Sciatic nerve (tissue), 2 donors: ENCODE data around the gene RAD52. TPM values are rescaled to one million over a fixed set of nuclear protein-coding genes. Genes with fewer than 3 reads are reported as not detected.

Source experiments
- ATAC-seq: fragments of 200-7000 bp; cut with Tn5 transposase; one replicate; pipeline ENCODE4 v1.9.1; 2020; ENCODE audit warnings: mild to moderate bottlenecking, moderate library complexity
- DNase-seq: peaks from one replicate; pipeline ENCODE4 v3.0.0-alpha.2; 2020; ENCODE audit warnings: low spot score
- intact Hi-C: fragments of 100-400 bp; cut with DNase I; formaldehyde crosslinking; loops from one replicate; pipeline ENCODE4 v1.14.2; 2022
- total RNA-seq: library from RNA; stranded (reverse); fragmentation: NEBNext Ultra II Directional; extraction: Animal tissue kit (Norgen Biotek cat#: 25700); gene quantifications from one replicate; pipeline ENCODE4 v1.2.1, GENCODE V29; 2021
- donor health status: DM: no; HTN: no; CAD: no.
- donor health status: DM: no; HTN: no; CAD: no.

RAD52 gene
- 25.6 TPM for total RNA-seq

GRCh38 chr12:949453-950191 is at the start of gene RAD52:
Gene RAD52, minus strand, starts transcription at chr12:949694. Its CDS starts 16,636 bp downstream, at chr12:933058.
- DNase-seq = peak; percentile 99
- ATAC-seq = peak; percentile 98
- intact Hi-C loops = loop anchor here (10.0 kb wide), 1 partner anchor 385 kb away; no protein-coding TSS in a partner anchor

GRCh38 chr12:998020-998874 is 48.8 kb upstream of the RAD52 start:
- intact Hi-C loops = no loop called here
- ATAC-seq (peak; percentile 68), DNase-seq (no peak)

GRCh38 chr12:997505-997904 is 48.0 kb upstream of the RAD52 start:
- DNase-seq = no peak
- intact Hi-C loops = no loop called here
- ATAC-seq = no peak

GRCh38 chr12:996881-997280 is 47.4 kb upstream of the RAD52 start:
- no peak for ATAC-seq
- intact Hi-C loops = no loop called here
- DNase-seq = no peak

GRCh38 chr12:992647-993046 is 43.2 kb upstream of the RAD52 start:
- intact Hi-C loops = no loop called here

GRCh38 chr12:991350-992333 is 42.1 kb upstream of the RAD52 start:
- ATAC-seq = peak; percentile 16
- intact Hi-C loops = no loop called here
- DNase-seq = no peak

More at GRCh38 chr12:992647-993046, 43.2 kb upstream of the RAD52 start:
- no peak for DNase-seq
- ATAC-seq = no peak

- DNase-seq (peak; percentile 92), ATAC-seq (peak; percentile 97)
- intact Hi-C loops = no loop called here
These were observed 41.3 kb upstream of the RAD52 start, which contains the start of gene ERC1 for GRCh38 chr12:990661-991349. Gene ERC1, plus strand, starts transcription at chr12:991223. Its CDS starts 36,681 bp downstream, at chr12:1027904.

GRCh38 chr12:989751-990660 is 40.5 kb upstream of the RAD52 start:
- intact Hi-C loops = no loop called here
- peak; percentile 81 for DNase-seq
- ATAC-seq = peak; percentile 70

GRCh38 chr12:989051-989450 is 39.6 kb upstream of the RAD52 start:
- no peak for ATAC-seq
- intact Hi-C loops = no loop called here
- DNase-seq = no peak

GRCh38 chr12:988646-989045 is 39.2 kb upstream of the RAD52 start:
- intact Hi-C loops = no loop called here
- DNase-seq = no peak
- no peak for ATAC-seq

GRCh38 chr12:981961-982360 is 32.5 kb upstream of the RAD52 start:
- no peak for ATAC-seq
- intact Hi-C loops = no loop called here
- DNase-seq = no peak

- ATAC-seq = no peak
- intact Hi-C loops = no loop called here
- DNase-seq = no peak
These were observed 31.8 kb upstream of the RAD52 start for GRCh38 chr12:981176-981828.

GRCh38 chr12:979349-979748 is 29.9 kb upstream of the RAD52 start:
- no peak for DNase-seq
- no peak for ATAC-seq
- intact Hi-C loops = no loop called here

- intact Hi-C loops = loop anchor here (2.0 kb wide), 1 partner anchor 20 kb away; no protein-coding TSS in a partner anchor
- no peak for DNase-seq
- no peak for ATAC-seq
These were observed 27.7 kb upstream of the RAD52 start for GRCh38 chr12:977156-977555.

GRCh38 chr12:976644-977043 is 27.1 kb upstream of the RAD52 start:
- intact Hi-C loops = loop anchor here (2.0 kb wide), 1 partner anchor 20 kb away; no protein-coding TSS in a partner anchor
- ATAC-seq (no peak), DNase-seq (no peak)

- DNase-seq = no peak
- no peak for ATAC-seq
- intact Hi-C loops = no loop called here
These were observed 24.9 kb upstream of the RAD52 start for GRCh38 chr12:974271-974862.
